ENCODE data around the gene TOMM22. TPM values are rescaled to one million over a fixed set of nuclear protein-coding genes. Genes with fewer than 3 reads are reported as not detected.
"Not testable (repeated sequence)": the region's sequence is repeated elsewhere in the genome, so short reads cannot be mapped to it uniquely, and the experiment has no call there.

The TOMM22 gene
- 100 to 1,000 TPM in 1 of 4 donors, 10 to 100 TPM in 3; 85.1 to 103 (median 88.8) TPM for polyA plus RNA-seq (ENCODE audit: insufficient read length in 4 of 4)

- peak in 3 of 4 donors; percentile 48 to 77 (median 71) for DNase-seq (ENCODE audit: low read depth in 4 of 4, low spot score in 2 of 4)
These were observed at the start of gene TOMM22 for GRCh38 chr22:38681582-38682335. Gene TOMM22 (plus strand): TSS chr22:38681957. CDS start chr22:38681979, 22 bp downstream.

DNA sequence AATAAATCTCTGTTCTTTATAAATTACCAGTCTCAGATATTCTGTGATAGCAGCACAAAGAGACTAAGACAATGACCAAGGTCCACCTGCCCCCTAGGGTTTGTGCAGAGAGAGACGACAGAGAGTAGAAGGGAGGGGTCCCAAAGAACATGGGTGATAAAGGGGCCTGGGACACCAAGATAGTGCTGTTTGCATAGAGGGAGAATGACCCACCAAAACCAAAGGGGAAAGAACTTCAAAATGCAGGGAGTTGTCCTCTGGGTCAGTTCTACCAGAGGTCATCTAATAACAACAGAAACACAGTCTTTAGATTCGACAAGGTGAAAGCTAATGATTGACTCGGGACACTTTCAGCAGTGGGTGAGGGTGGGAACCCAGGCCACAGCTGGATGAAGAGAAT, 49.2 kb upstream of the TOMM22 start:
- DNase-seq (ENCODE audit: low read depth in 4 of 4, low spot score in 2 of 4), result no peak

GRCh38 chr22:38638216-38638615, 43.5 kb upstream of the TOMM22 start:
- DNase-seq (ENCODE audit: low read depth in 4 of 4, low spot score in 2 of 4), result no peak

GRCh38 chr22:38638728-38639127, 43.0 kb upstream of the TOMM22 start:
- DNase-seq (ENCODE audit: low read depth in 4 of 4, low spot score in 2 of 4), result no peak

- DNase-seq (ENCODE audit: low read depth in 4 of 4, low spot score in 2 of 4), result no peak
These were observed 40.2 kb upstream of the TOMM22 start for GRCh38 chr22:38641476-38642040.

GRCh38 chr22:38644245-38644644, 37.5 kb upstream of the TOMM22 start:
- not testable (repeated sequence) for DNase-seq (ENCODE audit: low read depth in 4 of 4, low spot score in 2 of 4)

- no peak for DNase-seq (ENCODE audit: low read depth in 4 of 4, low spot score in 2 of 4)
These were observed 36.3 kb upstream of the TOMM22 start for GRCh38 chr22:38645430-38645829.

- DNase-seq (ENCODE audit: low read depth in 4 of 4, low spot score in 2 of 4), result no peak
These were observed 31.8 kb upstream of the TOMM22 start for GRCh38 chr22:38649841-38650522.

GRCh38 chr22:38652859-38653258, 28.9 kb upstream of the TOMM22 start:
- no peak for DNase-seq (ENCODE audit: low read depth in 4 of 4, low spot score in 2 of 4)

- DNase-seq (ENCODE audit: low read depth in 4 of 4, low spot score in 2 of 4), result no peak
These were observed 28.0 kb upstream of the TOMM22 start for GRCh38 chr22:38653741-38654140.

DNA sequence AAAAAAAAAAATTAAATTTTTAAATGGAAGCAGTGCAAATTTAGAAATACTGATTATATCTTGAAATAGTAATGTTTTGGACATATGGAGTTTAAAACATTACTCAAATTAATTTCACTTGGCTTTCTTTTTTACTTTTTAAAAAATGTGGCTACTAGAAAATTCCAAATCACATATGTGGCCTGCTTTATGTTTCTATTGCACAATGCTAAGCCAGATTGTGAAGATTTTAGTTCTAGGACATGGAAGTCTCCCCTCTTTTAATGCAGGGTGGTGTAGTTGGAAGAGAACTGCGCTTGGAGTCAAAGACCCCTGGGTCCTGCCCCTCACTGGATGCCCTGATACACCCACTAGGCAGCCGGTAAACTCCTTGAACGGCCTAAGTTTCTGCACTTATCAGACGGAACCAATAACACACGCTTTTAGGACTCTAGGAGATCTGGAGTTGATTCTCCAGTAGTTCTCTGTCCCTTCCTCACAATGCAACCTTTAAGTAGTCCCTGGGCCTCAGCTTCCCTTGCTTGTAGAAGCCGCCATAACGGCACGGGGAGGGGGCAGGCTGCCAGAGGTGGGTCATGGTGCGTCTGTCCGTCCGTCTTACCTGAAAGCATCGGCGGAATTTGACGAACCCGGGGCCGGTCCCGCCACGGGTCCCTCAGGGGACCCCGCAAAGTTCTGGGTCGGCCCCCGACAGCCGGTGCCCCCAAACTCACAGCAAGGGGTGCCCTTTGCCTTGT, 26.1 kb upstream of the TOMM22 start:
- peak; percentile 5 to 28 (median 10) for DNase-seq (ENCODE audit: low read depth in 4 of 4, low spot score in 2 of 4)

GRCh38 chr22:38656256-38657044, 25.3 kb upstream of the TOMM22 start, which contains the start of the genes CBY1 and FAM227A:
Gene CBY1 (plus strand): TSS chr22:38656638. CDS start chr22:38668055, 11,417 bp downstream.
Gene FAM227A (minus strand): TSS chr22:38656392. CDS start chr22:38650168, 6,224 bp downstream.
- DNase-seq (ENCODE audit: low read depth in 4 of 4, low spot score in 2 of 4), result peak; percentile 83 to 89 (median 85)

GRCh38 chr22:38657045-38657909, 24.5 kb upstream of the TOMM22 start:
- DNase-seq (ENCODE audit: low read depth in 4 of 4, low spot score in 2 of 4), result peak in 2 of 4 donors; percentile 2 to 13

DNA sequence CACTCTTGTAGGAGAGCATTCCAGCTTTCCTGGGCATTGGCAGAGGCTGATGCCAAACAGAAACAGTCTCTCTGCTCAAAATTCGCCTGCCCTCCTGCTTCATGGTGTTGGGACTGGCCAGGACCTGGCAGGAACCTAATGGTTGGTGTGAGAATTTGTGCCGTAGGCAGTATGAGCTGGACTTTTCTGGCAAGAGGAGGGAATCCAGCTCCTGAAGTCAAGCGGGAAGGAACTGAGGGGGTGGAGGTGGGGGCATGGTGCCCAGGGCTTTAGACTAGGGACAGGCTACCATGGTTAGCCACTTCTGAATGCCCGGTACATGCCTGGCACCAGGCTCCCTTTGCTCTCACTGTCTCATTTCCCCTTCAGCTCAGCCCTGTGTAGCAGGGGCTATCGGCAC, 6.9 kb upstream of the TOMM22 start:
- DNase-seq (ENCODE audit: low read depth in 4 of 4, low spot score in 2 of 4), result no peak

DNA sequence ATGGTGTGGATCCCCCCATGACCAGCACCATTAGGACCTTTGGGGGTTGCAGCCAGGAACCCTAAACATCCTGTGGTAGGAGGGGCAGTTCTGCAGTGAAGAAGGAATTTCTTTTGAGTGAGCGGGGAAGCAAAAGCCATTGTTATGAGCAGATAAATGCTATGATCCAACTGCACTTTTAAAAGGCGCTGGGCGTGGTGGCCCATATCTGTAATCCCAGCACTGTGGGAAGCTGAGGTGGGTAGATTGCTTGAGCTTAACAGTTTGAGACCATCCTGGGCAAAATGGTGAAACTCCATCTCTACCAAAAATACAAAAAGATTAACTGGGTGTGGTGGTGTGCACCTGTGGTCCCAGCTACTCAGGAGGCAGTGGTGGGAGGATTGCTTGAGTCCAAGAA, 5.9 kb upstream of the TOMM22 start:
- no peak for DNase-seq (ENCODE audit: low read depth in 4 of 4, low spot score in 2 of 4)

DNA sequence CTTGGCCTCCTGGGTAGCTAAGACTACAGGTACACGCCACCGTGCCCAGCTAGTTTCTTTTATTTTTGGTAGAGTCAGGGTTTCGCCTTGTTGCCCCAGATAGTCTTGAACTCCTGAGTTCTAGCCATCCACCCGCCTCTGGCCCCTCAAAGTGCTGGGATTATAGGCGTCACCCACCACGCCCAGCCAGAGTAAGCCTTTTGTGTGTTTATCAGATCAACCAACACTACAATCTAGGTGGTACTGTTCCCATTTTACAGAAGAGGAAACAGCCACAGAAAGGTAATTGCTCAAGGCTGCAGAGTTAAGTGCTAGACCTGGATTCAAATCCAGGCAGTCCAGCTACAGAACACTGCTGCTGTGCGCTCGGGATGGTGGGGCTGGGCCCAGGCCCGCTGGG, 3.1 kb downstream of the TOMM22 start:
- DNase-seq (ENCODE audit: low read depth in 4 of 4, low spot score in 2 of 4), result no peak

- no peak for DNase-seq (ENCODE audit: low read depth in 4 of 4, low spot score in 2 of 4)
These were observed 4.0 kb downstream of the TOMM22 start for GRCh38 chr22:38685761-38686160.

DNA sequence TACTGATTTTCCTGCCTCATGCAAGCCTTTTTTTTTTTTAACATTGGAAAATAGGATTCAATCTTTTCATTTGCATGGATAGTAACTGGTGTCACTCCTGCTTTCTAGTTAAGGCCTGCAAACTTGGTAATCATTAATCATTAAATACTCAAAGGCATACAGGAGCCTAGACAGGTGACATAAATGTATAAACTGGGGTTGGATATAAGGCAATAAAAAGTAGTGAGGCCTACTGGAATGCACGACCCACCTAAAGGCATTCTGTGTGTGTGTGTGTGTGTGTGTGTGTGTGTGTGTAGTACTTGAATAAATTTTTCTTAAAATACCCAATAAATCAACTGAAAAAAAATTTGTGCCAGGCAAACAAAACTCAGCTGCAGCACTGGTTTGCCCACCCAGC, 7.9 kb downstream of the TOMM22 start:
- DNase-seq (ENCODE audit: low read depth in 4 of 4, low spot score in 2 of 4), result no peak

DNA sequence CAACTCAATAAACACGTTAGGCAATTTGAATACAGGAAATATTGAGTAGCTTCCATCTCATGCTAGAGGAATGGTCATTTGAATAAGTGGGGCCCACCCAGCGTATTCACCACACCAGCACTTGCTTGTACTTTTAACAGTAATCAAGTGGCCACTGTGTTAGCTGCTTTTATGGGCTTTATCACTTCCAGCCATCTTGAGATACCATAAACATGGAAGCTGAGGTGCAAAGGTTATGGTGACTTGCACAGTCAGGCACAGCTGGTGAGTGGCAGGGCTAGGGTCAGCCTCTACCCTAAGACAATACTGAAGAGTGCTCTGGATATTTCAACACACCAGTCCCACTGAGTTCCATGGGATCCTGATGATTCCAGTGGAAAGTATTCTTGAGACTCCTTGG, 12.3 kb downstream of the TOMM22 start:
- DNase-seq (ENCODE audit: low read depth in 4 of 4, low spot score in 2 of 4), result no peak
